ENCODE data around the gene ZHX3. TPM values are rescaled to one million over a fixed set of nuclear protein-coding genes. Genes with fewer than 3 reads are reported as not detected.

ZHX3 gene
- total and polyA plus RNA-seq, 2 of the 13 experiments (the other 11 are each of a cell fraction or from before 2014, with no cell fraction given) = 8.4 to 11.7 TPM

GRCh38 chr20:41141153-41141815 lies 176.2 kb downstream of the ZHX3 start (continued):
- TF ChIP-seq ATF6 (CRISPR knock-in tag; conservative IDR thresholded peaks at IDR 0.05) (no peak), EZH2 (conservative IDR thresholded peaks at IDR 0.05; ENCODE audit: low read depth, low read length) (no peak), FIP1L1 (IDR thresholded peaks at IDR 0.05; ENCODE audit: borderline replicate concordance, insufficient read depth, low read depth, low read length) (no peak), ZNF33B (CRISPR knock-in tag; IDR thresholded peaks at IDR 0.05) (no peak), XBP1 (CRISPR knock-in tag; IDR thresholded peaks at IDR 0.05) (no peak), ZNF792 (CRISPR knock-in tag; IDR thresholded peaks at IDR 0.05) (no peak), ZNF44 (CRISPR knock-in tag; IDR thresholded peaks at IDR 0.05) (no peak), RNF2 (conservative IDR thresholded peaks at IDR 0.05; ENCODE audit: low read depth) (no peak), CBFB (CRISPR knock-in tag; IDR thresholded peaks at IDR 0.05) (no peak), KLF16 (CRISPR knock-in tag; IDR thresholded peaks at IDR 0.05) (no peak), ATF2 (CRISPR knock-in tag; IDR thresholded peaks at IDR 0.05) (no peak), ZNF414 (CRISPR knock-in tag; IDR thresholded peaks at IDR 0.05) (no peak), ATF7-NPFF (CRISPR knock-in tag; IDR thresholded peaks at IDR 0.05; ENCODE audit: low read depth) (no peak), MAX (IDR thresholded peaks at IDR 0.05) (peak; percentile 77), ZNF850 (CRISPR knock-in tag; conservative IDR thresholded peaks at IDR 0.05) (no peak), NR2C2 (CRISPR knock-in tag; IDR thresholded peaks at IDR 0.05; ENCODE audit: borderline replicate concordance) (no peak), ZKSCAN1 (IDR thresholded peaks at IDR 0.05; ENCODE audit: low read length) (no peak), PLRG1 (conservative IDR thresholded peaks at IDR 0.05) (no peak), AHR (CRISPR knock-in tag; IDR thresholded peaks at IDR 0.05) (no peak), ERF (CRISPR knock-in tag; IDR thresholded peaks at IDR 0.05) (0 out of 2 replicates have a peak, but pooled peaks have one; percentile 0), ZNF609 (CRISPR knock-in tag; IDR thresholded peaks at IDR 0.05; ENCODE audit: borderline replicate concordance) (peak; percentile 39; the same call in 1 of the 2 replicates)
